Inflammatory macrophage treated with lipopolysaccharide for 1 hour (primary cell): ENCODE results near the gene KPNA5.
A peak's percentile ranks its signal among the peaks of the same experiment; 100 is the strongest.
"Not testable (repeated sequence)": the region's sequence is repeated elsewhere in the genome, so short reads cannot be mapped to it uniquely, and the experiment has no call there.

Experiments
- DNase-seq, 2 donors: peaks; one replicate each; pipeline ENCODE4 v3.0.0-alpha.2; 2020 to 2022

Gene KPNA5

DNA sequence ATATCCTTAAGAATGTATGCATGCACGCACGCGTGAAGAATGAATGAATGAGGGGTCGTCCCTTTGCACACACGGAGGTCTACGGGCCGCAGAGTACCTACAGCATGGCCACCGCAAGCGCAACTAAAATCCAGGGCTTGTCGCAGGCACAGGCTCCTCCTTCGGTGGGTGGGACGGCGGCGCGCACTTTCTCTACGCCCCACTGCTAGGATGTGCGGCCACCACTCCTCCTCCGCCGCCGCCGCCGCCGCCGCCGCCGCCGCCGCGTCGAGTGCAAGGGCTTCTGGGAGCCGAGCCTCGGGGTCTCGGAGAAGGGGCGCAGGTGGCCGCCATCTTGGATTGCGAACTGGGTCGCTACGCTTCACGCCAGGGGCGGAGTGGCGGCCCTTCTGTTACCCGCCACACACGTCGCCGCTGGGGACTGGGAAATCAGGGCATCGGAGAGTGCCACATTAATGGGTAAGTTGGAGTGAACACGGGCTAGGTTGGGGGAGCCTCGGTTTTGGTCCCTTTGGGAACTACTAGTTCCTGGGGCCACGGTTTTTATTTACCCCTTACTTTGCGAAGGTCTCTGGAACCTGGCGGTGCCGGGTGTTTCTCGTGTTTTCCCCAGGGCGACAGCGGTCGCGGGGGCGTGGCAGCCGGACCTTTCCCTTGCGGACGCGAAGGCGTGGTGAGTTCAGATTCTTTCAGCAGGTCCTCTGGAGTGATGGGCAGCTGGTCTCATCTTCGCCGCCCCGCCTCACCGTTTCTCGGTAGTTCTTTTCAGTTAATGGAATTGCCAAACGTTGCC lies at the start of gene KPNA5:
Gene KPNA5, plus strand, starts transcription at position 332 of the 793 bp plus-strand sequence. Its CDS starts 124 bp downstream, at position 456.
- peak; percentile 79 to 86 for DNase-seq

DNA sequence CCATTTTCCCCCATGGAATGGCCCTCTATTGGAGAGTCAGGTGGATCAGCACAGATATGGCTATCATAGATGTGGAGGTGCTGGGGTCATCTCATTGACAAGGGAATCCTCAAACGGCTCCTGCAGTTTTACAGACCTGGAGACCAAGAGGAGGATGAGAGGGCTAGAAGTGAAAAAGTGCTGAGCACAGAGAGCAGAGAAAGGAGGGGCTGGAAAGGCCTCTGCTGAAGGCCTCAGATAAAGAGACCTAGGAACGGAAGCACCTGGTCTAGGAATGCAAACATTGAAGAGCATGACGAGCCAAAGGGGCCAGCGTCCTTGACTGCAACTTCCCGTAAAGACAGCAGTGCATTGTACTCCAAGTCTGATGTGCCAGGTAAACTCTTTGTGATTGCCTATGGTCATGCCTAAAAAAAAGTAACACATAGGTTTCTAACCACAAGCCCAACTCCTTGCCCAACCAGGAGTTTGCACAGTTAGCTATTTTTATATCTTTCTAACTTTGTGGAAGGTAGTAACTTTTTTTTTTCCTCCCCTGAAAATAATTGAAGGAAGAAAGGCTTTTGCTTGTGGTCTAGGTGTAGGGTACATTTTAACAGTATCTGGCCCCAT lies 49.5 kb upstream of the KPNA5 start:
- no peak for DNase-seq

DNA sequence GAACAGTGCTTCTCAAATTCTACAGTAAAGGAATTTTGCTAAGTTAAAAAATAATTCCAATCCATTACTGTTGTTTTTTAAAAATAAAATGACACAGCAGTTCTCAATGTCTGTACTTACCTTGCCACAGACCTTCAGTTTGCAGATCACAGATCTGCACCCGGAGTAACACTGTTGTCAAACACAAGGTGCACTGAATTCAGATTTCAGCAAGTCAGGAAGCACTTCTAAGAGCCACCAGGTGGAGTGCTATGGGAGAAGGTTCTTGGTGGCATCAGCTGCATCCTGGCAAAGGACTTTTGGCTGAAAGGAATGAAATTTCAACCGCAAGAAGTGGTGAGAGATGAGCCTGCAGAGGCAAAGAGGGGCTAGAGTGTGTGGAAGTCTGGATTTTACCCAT lies 47.3 kb upstream of the KPNA5 start:
- no peak for DNase-seq

DNA sequence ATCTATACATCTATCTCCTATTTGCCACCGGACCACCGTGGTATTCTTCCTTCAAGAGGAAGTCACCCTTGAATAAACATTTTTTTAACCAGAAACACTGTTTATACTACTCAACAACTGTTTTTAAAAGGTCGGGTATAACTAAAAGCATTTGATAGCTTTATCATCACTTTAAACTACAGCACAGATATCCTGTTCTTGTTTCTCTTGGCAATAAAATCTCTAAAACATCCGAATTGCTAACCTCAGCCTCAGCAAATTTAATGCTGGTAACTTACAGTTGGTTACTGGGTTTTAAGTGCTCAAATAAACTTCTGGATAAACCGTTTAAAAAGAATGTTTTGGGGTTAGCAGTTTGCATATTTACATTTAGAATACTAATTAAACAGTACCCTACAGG lies 32.9 kb upstream of the KPNA5 start:
- no peak for DNase-seq

DNA sequence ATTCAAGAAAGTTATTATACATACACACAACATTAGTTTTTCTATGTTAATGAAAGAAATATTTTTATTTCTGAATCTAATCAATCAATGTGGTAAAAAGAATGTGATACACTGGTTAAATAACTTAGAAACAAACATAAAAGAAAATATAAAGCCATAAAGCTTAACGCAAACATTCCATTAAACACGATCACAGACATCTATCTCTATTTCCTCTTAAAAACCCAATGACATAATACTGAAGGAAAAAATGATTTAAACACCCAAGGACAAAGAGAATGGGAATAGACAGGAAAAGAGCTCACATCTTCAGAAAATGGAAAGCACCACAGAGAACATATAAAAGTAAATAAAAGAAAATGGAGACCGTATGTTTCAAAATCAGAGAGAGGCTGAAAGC lies 31.9 kb upstream of the KPNA5 start:
- no peak for DNase-seq

- DNase-seq: no peak
These were observed 29.1 kb upstream of the KPNA5 start for GRCh38 chr6:116651916-116652315.

DNA sequence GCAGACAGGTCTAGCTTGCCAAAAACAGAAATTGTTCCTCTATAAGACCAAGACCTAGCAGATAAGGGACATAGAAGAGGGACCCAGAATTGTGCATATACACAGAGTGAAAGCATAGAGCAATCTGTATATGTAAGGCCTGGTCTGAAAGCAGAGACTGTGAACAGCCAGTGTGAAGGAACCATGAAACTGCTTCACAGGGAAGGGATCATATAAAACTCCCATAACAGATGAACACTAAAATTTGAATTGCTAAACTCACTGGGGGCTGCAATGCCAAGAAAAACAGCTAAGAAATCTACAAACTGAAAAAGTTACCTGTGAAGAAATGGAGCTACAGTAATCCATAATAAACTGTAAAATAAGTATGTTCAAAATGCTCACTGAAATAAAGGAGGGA lies 19.4 kb upstream of the KPNA5 start:
- no peak for DNase-seq

DNA sequence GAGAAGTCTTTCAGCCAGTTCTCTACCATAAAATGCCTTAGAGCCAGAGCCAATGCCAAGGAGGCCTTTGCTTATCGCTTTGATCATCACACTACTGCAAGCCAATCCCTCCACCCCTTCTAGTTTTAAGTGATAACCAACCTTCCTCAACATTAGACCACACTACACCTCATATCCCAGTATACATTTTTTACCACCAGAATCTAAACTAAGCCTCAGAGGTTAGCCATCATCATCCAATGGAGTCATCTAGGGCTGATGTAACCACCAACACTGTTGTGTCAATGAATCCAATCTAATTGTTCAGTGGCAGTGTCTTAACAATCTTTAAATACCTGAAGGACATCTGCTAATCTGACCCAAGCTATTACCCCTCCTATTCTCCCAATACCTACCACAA lies 18.8 kb upstream of the KPNA5 start:
- DNase-seq: no peak

GRCh38 chr6:116663308-116663707 lies 17.7 kb upstream of the KPNA5 start:
- DNase-seq: no peak

DNA sequence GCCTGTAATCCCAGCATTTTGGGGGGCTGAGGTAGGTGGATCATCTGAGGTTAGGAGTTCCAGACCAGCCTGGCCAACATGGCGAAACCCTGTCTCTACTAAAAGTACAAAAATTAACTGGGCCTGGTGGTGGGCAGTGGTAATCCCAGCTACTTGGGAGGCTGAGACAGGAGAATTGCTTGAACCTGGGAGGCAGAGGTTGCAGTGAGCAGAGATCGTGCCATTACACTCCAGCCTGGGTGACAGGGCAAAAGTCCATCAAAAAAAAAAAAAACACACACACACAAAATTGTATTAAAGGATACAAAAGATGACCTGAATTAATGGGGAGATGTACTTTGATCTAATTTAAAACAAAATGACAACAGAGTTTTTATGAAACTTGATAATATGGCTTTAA lies 16.8 kb upstream of the KPNA5 start:
- not testable (repeated sequence) for DNase-seq

DNA sequence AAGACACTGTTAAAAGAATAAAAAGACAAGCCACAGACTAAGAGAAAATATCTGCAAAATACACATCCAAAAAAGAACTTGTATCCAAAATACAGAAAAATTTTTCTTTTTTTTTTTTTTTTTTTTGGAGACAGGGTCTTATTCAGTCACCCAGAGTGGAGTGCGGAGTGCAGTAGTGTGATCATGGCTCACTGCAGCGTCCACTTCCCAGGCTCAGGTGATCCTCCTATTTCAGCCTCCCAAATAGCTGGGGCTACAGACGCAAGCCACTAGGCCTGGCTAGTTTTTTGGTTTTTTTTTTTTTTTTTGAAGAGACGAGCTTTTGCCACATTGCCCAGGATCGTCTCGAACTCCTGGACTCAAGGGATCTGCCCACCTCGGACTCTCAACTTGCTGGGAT lies 15.5 kb upstream of the KPNA5 start:
- DNase-seq: no peak

GRCh38 chr6:116666869-116667268 lies 14.1 kb upstream of the KPNA5 start:
- no peak for DNase-seq

GRCh38 chr6:116667623-116668022 lies 13.4 kb upstream of the KPNA5 start:
- peak; percentile 35 to 37 for DNase-seq

GRCh38 chr6:116672306-116672705 lies 8.7 kb upstream of the KPNA5 start:
- DNase-seq: no peak

DNA sequence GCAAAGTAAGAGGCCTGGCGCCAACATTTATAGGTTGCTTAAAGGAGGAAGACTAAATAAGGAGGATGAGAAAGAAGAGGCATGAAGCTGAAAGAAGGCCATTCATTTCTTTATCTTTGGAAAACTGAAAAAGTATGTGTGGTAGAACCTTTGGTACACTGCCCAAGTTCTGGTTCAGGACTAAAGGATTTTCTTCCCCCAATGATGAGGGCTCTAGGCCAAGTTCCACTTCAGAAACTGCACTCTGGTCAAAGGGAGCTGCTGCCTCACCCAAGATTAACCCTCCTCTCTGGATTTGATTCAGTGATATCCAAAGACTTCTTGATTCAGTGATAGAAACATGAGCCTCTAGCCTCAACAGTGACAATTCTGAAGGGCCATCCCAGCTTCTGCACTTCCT lies 5.0 kb upstream of the KPNA5 start:
- no peak for DNase-seq

- peak; percentile 41 to 64 for DNase-seq
These were observed 1.3 kb downstream of the KPNA5 start for GRCh38 chr6:116682334-116682712.

DNA sequence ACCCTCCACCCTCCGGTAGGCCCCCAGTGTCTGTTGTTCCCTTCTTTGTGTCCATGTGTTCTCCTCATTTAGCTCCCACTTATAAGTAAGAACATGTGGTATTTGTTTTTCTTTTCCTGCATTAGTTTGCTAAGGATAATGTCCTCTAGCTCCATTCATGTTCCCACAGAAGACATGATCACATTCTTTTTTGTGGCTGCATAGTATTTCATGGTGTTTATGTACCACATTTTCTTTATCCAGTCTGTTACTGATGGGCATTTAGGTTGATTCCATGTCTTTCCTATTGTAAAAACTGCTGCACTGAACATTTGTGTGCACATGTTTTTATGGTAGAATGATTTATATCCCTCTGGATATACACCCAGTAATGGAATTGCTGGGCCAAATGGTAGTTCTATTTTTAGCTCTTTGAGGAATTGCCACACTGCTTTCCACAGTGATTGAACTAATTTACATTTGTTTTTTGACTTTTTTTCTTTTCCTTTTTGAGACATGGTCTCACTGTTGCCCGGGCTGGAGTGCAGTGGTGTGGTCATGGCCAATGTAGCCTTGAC lies 4.5 kb downstream of the KPNA5 start:
- DNase-seq: no peak

DNA sequence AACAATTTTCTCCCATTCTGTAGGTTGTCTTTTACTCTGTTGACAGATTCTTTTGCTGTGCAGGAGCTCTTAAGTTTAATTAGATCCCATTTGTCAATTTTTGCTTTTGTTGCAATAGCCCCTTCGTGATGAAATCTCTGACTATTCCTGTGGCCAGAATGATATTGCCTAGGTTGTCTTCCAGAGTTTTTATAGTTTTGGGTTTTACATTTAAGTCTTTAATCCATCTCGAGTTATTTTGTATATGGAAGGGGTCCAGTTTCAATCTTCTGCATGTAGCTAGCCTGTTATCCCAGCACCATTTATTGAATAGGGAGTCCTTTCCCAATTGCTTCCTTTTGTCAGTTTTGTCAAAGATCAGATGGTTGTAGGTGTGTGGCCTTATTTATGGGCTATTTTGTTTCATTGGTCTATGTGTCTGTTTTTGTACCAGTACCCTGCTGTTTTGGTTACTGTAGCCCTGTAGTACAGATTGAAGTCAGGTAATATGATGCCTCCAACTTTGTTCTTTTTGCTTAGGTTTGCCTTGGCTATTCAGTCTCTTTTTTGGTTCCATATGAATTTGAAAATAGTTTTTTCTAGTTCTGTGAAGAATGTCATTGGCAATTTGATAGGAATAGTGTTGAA lies 5.6 kb downstream of the KPNA5 start:
- DNase-seq: not testable (repeated sequence)

DNA sequence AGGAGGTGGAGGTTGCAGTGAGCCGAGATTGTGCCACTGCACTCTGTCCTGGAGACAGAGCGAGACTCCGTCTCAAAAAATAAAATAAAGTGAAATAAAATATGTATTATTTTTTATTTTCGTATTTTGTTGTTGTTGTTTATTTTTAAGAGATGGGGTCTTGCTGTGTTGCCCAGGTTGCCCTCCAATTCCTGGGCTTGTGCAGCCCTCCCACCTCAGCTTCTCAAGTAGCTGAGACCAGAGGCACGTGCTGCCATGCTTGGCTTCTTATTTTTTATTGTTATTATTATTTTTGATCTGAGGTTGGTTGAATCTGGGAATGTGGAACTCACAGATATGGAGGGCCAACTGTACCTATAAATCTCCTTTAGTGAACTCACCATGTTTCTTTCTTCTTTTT lies 10.1 kb downstream of the KPNA5 start:
- DNase-seq: no peak

GRCh38 chr6:116692873-116693272 lies 11.9 kb downstream of the KPNA5 start:
- not testable (repeated sequence) for DNase-seq

GRCh38 chr6:116693275-116693674 lies 12.3 kb downstream of the KPNA5 start:
- not testable (repeated sequence) for DNase-seq

- peak; percentile 33 to 62 for DNase-seq
These were observed 14.4 kb downstream of the KPNA5 start for GRCh38 chr6:116695401-116695800.

DNA sequence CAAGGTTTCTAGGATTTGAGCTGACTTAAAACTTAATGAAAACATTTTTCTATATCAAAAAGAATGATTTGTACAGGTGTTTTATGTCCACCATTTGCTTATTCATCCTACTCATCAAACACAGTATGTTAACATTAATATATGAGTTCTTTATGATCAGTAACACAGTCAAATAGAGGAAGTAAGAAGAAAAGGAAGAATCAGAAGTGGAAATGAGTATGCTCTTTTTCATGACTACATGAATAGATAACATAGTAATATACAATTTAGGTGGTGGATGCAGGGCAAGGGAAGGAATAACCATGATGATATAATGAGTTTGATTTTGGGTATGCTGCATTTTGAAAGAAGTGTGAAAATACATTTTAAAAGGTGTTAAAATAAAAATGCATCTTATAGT lies 16.5 kb downstream of the KPNA5 start:
- peak in 1 of 2 donors; percentile 13 for DNase-seq

GRCh38 chr6:116703888-116704287 lies 22.9 kb downstream of the KPNA5 start:
- not testable (repeated sequence) for DNase-seq
